Activated T-cell treated with anti-CD3 and anti-CD28 coated beads, Interleukin-2, amount 50 U/mL, for 24 hours (primary cell): ENCODE measurements around the gene PRSS1.
A peak's percentile ranks its signal among the peaks of the same experiment; 100 is the strongest.

Experiments
- DNase-seq: peaks from one replicate; pipeline ENCODE4 v3.0.0-alpha.2; 2020
- H3K27ac Mint-ChIP-seq: 2 replicates; pipeline ENCODE4 v1.8.0; 2020; ENCODE audit warnings: mild to moderate bottlenecking, mixed read lengths
- H3K27me3 Mint-ChIP-seq: 2 replicates; pipeline ENCODE4 v1.8.0; 2020; ENCODE audit warnings: mixed read lengths
- H3K36me3 Mint-ChIP-seq: 2 replicates; pipeline ENCODE4 v1.8.0; 2020; ENCODE audit warnings: low read depth, mixed read lengths
- H3K4me1 Mint-ChIP-seq: 2 replicates; pipeline ENCODE4 v1.8.0; 2020; ENCODE audit warnings: low read depth, mixed read lengths
- H3K4me3 Mint-ChIP-seq: 2 replicates; pipeline ENCODE4 v1.8.0; 2020; ENCODE audit warnings: mild to moderate bottlenecking, moderate library complexity, mixed read lengths
- H3K9me3 Mint-ChIP-seq: 2 replicates; pipeline ENCODE4 v1.8.0; 2020; ENCODE audit warnings: mixed read lengths

Gene PRSS1

DNA sequence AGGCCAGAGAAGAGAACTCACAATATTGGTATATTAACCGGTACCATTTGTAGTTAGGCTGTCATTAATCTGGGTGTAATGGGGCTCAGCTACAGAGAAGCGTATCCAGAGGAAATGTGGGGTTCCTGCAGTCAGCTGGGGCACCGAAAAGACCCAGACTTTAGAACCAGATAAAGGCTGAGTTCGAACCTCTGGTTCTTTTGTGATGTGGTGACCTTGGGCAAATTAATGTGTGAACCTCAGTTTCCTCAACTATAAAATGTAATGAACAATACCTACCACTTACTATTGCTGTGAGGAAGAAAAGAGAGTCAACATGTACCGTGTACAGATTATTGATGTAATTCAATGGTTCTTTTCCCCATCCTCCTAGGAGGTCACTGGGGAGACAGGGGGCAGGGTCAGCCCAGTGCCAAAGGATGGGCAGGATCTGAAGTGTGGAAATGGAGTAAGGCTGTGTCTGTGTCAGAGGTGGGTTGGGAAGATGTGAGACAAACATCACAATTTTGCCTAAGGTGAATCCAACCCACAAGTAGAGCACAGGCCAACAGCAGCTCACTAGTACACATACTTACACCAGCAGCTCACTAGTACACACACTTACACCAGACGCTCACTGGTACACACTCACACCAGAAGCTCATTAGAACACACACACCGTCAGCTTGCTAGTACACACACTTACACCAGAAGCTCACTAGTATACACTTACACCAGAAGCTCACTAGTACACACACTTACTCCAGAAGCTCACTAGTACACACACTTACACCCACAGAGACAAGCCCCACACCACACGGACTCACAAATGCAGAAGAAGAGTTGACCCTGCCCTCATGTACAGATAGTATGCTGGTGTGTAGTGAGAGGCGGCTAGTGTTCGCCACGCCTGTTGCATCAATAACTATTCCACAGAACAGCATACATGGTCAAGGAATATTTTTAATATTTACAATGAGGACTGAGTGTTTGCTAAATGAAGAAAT lies 49.5 kb downstream of the PRSS1 start:
- DNase-seq: peak; percentile 65
- peaks cover 88% of the 10 kb centered on the region for H3K36me3 Mint-ChIP-seq
- H3K4me1 Mint-ChIP-seq: peaks cover 77% of the 10 kb centered on the region
- no peaks in the 10 kb centered on the region for H3K27me3 Mint-ChIP-seq
- no peaks in the 10 kb centered on the region for H3K9me3 Mint-ChIP-seq
- peak overlapping the region; percentile 99 for H3K27ac Mint-ChIP-seq
- peak overlapping the region; percentile 98 for H3K4me3 Mint-ChIP-seq

DNA sequence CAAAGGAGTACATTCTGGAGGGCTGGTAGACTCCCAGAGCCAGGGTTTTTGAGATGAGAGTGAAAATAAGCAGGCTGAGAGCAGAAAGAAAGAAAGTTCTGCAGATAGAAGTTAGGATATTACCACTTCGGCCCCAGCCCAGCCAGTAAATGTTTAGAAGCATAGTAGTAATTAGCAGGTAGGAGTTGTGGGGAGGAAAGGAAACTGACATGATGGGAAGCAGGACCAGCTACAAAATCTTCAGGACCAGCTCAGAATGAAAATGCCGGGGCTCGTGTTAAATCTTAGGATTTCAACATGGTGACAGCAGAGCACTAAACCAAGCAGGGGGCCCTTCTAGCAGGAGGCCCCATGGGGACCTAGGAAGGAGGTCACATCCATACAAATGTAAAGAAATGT lies 50.2 kb downstream of the PRSS1 start:
- peaks cover 88% of the 10 kb centered on the region for H3K36me3 Mint-ChIP-seq
- peak; percentile 58 for DNase-seq
- H3K4me1 Mint-ChIP-seq: peaks cover 77% of the 10 kb centered on the region

DNA sequence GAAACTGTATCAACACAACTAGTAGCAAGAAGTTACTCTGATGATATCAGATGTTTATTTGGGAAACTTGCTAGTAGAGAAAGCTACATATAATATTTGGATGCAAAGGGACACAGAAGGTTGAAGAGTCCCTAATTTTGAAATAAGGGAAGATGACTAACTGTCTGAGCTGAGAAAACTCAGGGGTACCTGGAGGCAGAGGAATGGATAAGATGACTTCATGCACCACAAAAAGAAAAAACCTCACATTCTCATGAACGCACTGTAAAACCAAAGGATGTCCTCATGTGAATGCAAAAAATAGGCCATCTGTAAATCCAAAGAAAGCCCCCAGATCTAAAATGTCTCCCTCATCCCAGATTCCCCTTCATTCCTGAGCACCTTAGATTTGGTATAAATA lies 50.8 kb downstream of the PRSS1 start:
- H3K4me3 Mint-ChIP-seq: peak overlapping the region; percentile 98
- no peak for DNase-seq
- peaks cover 77% of the 10 kb centered on the region for H3K4me1 Mint-ChIP-seq
- no peaks in the 10 kb centered on the region for H3K9me3 Mint-ChIP-seq
- H3K27me3 Mint-ChIP-seq: no peaks in the 10 kb centered on the region
- H3K36me3 Mint-ChIP-seq: peaks cover 93% of the 10 kb centered on the region
- H3K27ac Mint-ChIP-seq: peak overlapping the region; percentile 99

More for the DNA sequence above, 50.2 kb downstream of the PRSS1 start:
- Mint-ChIP-seq H3K9me3 (no peaks in the 10 kb centered on the region), H3K4me3 (peak overlapping the region; percentile 98), H3K27me3 (no peaks in the 10 kb centered on the region), H3K27ac (peak overlapping the region; percentile 99)

DNA sequence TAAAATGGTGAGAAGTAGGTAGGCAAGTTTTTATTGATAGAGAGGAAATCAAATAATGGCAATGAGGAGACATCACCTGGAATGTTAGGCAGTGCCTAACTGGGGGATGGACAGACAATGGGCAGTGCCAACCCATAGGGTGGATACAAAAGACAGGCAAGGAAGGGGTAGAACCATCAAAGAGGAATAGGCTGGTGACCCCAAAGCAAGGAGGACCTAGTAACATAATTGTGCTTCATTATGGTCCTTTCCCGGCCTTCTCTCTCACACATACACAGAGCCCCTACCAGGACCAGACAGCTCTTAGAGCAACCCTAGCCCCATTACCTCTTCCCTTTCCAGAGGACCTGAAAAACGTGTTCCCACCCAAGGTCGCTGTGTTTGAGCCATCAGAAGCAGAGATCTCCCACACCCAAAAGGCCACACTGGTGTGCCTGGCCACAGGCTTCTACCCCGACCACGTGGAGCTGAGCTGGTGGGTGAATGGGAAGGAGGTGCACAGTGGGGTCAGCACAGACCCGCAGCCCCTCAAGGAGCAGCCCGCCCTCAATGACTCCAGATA lies 51.5 kb downstream of the PRSS1 start:
- Mint-ChIP-seq H3K4me3 (peak overlapping the region; percentile 98), H3K36me3 (peaks cover 97% of the 10 kb centered on the region), H3K27me3 (no peaks in the 10 kb centered on the region), H3K4me1 (peaks cover 77% of the 10 kb centered on the region), H3K27ac (peak overlapping the region; percentile 99), H3K9me3 (no peaks in the 10 kb centered on the region)
- peak; percentile 62 for DNase-seq

DNA sequence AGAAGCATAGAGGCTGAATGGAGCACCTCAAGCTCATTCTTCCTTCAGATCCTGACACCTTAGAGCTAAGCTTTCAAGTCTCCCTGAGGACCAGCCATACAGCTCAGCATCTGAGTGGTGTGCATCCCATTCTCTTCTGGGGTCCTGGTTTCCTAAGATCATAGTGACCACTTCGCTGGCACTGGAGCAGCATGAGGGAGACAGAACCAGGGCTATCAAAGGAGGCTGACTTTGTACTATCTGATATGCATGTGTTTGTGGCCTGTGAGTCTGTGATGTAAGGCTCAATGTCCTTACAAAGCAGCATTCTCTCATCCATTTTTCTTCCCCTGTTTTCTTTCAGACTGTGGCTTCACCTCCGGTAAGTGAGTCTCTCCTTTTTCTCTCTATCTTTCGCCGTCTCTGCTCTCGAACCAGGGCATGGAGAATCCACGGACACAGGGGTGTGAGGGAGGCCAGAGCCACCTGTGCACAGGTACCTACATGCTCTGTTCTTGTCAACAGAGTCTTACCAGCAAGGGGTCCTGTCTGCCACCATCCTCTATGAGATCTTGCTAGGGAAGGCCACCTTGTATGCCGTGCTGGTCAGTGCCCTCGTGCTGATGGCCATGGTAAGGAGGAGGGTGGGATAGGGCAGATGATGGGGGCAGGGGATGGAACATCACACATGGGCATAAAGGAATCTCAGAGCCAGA lies 52.5 kb downstream of the PRSS1 start:
- Mint-ChIP-seq H3K36me3 (peaks cover 88% of the 10 kb centered on the region), H3K4me3 (peak overlapping the region; percentile 98), H3K27ac (peak overlapping the region; percentile 99), H3K27me3 (no peaks in the 10 kb centered on the region), H3K9me3 (no peaks in the 10 kb centered on the region), H3K4me1 (peaks cover 86% of the 10 kb centered on the region)
- peak; percentile 55 for DNase-seq

DNA sequence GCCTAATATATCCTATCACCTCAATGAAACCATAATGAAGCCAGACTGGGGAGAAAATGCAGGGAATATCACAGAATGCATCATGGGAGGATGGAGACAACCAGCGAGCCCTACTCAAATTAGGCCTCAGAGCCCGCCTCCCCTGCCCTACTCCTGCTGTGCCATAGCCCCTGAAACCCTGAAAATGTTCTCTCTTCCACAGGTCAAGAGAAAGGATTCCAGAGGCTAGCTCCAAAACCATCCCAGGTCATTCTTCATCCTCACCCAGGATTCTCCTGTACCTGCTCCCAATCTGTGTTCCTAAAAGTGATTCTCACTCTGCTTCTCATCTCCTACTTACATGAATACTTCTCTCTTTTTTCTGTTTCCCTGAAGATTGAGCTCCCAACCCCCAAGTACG lies 53.0 kb downstream of the PRSS1 start:
- H3K27ac Mint-ChIP-seq: peak overlapping the region; percentile 99
- no peak for DNase-seq
- H3K4me3 Mint-ChIP-seq: peak overlapping the region; percentile 98
- no peaks in the 10 kb centered on the region for H3K27me3 Mint-ChIP-seq
- H3K36me3 Mint-ChIP-seq: peaks cover 82% of the 10 kb centered on the region
- no peaks in the 10 kb centered on the region for H3K9me3 Mint-ChIP-seq
- H3K4me1 Mint-ChIP-seq: peaks cover 91% of the 10 kb centered on the region
